HG03565 (cell line): Measurements from ENCODE around the gene KPNA3.

ENCODE experiments used
- ATAC-seq: cut with Tn5 transposase; IDR thresholded peaks from one replicate; pipeline ENCODE4 v1.9.1; 2021; ENCODE audit warnings: mild to moderate bottlenecking, moderate library complexity; ENCODE audit not compliant: unreplicated experiment

The KPNA3 gene

GRCh38 chr13:49690133-49690994 lies 102.1 kb downstream of the KPNA3 start:
- peak; percentile 11 for ATAC-seq

- ATAC-seq: peak; percentile 78
These were observed 109.0 kb downstream of the KPNA3 start for GRCh38 chr13:49683489-49683888.

- no peak for ATAC-seq
These were observed 110.5 kb downstream of the KPNA3 start for GRCh38 chr13:49681842-49682435.

GRCh38 chr13:49679246-49679645 lies 113.2 kb downstream of the KPNA3 start:
- no peak for ATAC-seq

- ATAC-seq: no peak
These were observed 114.1 kb downstream of the KPNA3 start for GRCh38 chr13:49678191-49678914.

- ATAC-seq: no peak
These were observed 115.7 kb downstream of the KPNA3 start for GRCh38 chr13:49676581-49677298.

GRCh38 chr13:49670828-49671227 lies 121.7 kb downstream of the KPNA3 start:
- ATAC-seq: no peak

GRCh38 chr13:49669735-49670309 lies 122.7 kb downstream of the KPNA3 start:
- ATAC-seq: peak; percentile 72

GRCh38 chr13:49667773-49668172 lies 124.7 kb downstream of the KPNA3 start:
- ATAC-seq: no peak

- no peak for ATAC-seq
These were observed 127.9 kb downstream of the KPNA3 start for GRCh38 chr13:49664606-49665005.

- no peak for ATAC-seq
These were observed 135.2 kb downstream of the KPNA3 start for GRCh38 chr13:49657241-49657641.

GRCh38 chr13:49655906-49656305 lies 136.6 kb downstream of the KPNA3 start:
- no peak for ATAC-seq

GRCh38 chr13:49654011-49654410 lies 138.5 kb downstream of the KPNA3 start:
- ATAC-seq: no peak

GRCh38 chr13:49653478-49653877 lies 139.0 kb downstream of the KPNA3 start:
- no peak for ATAC-seq

GRCh38 chr13:49652355-49653305 lies 139.9 kb downstream of the KPNA3 start:
- ATAC-seq: no peak

GRCh38 chr13:49651570-49652354 lies 140.7 kb downstream of the KPNA3 start:
- no peak for ATAC-seq

GRCh38 chr13:49649963-49650312 lies 142.5 kb downstream of the KPNA3 start:
- ATAC-seq: no peak
